GM19467 (cell line): ENCODE measurements around the gene ARL1.
"Not testable (repeated sequence)": the region's sequence is repeated elsewhere in the genome, so short reads cannot be mapped to it uniquely, and the experiment has no call there.

Experiments
- ATAC-seq: cut with Tn5 transposase; IDR thresholded peaks from one replicate; pipeline ENCODE4 v1.9.1; 2021; ENCODE audit warnings: mild to moderate bottlenecking, moderate library complexity; ENCODE audit not compliant: unreplicated experiment

The ARL1 gene

DNA sequence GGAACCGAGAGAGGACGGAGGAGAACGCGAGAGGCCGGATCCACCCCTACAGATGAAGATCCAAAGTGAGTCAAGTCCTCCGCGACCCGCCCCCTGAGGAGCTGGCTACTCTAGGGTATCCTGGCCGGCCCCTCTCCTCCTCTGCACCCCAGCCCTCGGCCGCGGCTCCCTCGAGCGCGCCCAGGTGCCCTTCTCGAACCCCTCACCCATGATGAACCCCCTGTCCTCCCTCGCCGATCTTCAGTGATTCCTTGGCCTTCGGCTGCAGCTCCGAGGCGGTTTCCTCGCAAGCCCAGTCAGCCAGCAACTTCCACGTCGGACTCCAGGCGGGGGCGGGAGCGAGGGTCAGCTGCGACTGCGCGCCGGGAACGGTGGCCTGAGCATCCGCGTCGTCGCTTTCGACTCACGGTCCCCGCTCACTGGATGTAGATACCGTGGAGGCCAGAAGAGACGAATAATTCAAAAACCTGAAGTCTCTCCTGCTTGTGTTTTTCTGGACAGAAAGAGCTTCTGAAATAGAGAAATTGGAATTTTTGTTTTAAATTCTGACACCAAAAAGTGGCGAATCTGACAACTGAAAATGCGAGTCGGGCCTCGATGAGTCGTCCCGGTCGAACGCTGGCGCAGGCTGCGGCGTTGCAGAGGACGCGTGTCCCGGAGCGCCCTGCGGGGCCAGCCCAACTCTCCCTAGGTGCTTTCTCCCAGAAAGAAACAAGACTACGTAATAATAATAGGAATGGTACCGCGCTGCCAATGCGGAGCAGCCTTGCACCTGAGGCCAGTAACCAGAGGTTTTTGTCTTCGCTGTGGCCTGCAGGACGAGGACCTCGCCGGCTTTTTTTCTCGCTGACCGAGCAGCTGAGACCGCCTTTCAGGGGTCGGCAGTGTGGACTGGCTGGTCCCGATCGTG is at the start of gene ARL1:
Gene ARL1 (minus strand): TSS at position 337 of the 910 bp plus-strand sequence. CDS start 127 bp downstream, at position 210.
- peak; percentile 83 for ATAC-seq

DNA sequence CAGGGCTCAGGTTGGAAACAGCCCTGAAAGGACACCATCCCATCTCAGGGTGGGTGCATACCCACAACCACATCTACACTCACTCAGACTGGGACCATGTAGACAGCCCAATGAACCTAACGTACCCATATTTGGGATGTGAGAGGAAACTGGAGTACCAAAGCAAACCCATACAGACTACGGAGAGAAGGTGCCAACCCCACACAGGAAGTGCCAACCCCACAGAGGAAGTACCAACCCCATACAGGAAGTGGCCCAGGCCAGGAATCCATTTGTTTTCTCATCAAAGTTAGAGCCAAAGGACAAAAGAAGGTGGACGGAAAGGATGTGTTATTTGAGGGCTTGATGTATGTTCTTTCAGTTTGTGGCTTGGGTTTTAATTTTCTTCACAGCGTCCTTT is 48.1 kb upstream of the ARL1 start:
- no peak for ATAC-seq

GRCh38 chr12:101441461-101442224 is 34.1 kb upstream of the ARL1 start:
- no peak for ATAC-seq

- no peak for ATAC-seq
Observed at GRCh38 chr12:101439236-101439635, 31.7 kb upstream of the ARL1 start.

DNA sequence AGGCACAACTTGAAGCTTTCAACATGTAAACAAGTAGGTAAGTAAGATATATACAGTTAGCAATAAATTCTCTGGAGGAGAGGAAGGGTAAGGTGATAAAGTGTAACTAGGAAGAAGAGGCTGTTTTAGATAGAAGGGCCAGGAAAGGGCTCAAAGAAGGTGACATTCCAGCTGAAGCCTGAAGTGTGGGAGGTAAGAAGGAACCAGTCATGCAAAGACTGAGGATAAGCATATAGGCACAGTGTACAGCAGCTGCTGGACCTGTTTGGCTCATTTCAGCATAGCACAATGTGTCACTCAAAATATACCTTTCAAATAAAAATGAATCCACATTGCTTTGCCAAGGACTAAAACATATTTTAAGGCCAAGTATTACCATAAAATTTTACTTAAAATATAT is 28.6 kb upstream of the ARL1 start:
- ATAC-seq = no peak

DNA sequence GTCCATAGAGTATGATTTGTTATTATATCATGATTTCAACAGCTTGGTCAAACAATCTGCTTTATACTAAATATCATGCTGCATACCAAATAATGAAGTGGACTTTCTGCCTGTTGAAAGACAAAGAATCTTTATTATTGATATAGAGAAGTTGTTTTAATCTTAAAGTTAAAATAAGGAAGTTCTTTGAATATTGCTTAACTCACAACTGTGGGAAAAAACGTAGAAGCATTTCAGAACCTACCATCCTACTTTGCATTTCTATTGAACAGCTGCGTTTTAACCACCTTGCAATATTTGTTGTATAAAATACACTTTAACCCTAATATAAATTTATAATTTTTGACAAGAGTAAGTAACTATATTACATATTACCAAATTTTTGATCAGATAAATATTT is 22.9 kb upstream of the ARL1 start:
- no peak for ATAC-seq

- ATAC-seq = no peak
Observed at GRCh38 chr12:101424620-101425019, 17.0 kb upstream of the ARL1 start.

- ATAC-seq = not testable (repeated sequence)
Observed at GRCh38 chr12:101422066-101422465, 14.5 kb upstream of the ARL1 start.

GRCh38 chr12:101415228-101415627 is 7.7 kb upstream of the ARL1 start:
- ATAC-seq = no peak

- ATAC-seq = no peak
Observed at GRCh38 chr12:101414533-101415119, 7.1 kb upstream of the ARL1 start.

DNA sequence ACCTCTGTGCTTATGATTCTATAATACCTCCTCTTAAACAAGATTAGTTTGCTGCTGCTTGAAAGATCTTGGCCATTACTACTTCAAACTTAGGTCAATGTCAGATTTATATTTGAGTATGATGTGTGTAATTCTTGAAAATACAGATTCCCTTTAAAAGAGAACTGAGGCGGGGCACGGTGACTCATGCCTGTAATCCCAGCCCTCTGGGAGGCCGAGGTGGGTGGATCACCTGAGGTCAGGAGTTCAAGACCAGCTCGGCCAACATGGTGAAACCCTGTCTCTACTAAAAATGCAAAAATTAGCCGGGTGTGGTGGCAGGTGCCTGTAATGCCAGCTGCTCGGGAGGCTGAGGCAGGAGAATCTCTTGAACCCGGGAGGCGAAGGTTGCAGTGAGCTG is 2.6 kb upstream of the ARL1 start:
- not testable (repeated sequence) for ATAC-seq

GRCh38 chr12:101407049-101407435 is 530 bp downstream of the ARL1 start:
- ATAC-seq = peak; percentile 20

DNA sequence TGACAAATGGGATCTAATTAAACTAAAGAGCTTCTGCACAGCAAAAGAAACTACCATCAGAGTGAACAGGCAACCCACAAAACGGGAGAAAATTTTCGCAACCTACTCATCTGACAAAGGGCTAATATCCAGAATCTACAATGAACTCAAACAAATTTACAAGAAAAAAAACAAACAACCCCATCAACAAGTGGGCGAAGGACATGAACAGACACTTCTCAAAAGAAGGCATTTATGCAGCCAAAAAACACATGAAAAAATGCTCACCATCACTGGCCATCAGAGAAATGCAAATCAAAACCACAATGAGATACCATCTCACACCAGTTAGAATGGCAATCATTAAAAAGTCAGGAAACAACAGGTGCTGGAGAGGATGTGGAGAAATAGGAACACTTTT is 16.4 kb downstream of the ARL1 start:
- not testable (repeated sequence) for ATAC-seq

DNA sequence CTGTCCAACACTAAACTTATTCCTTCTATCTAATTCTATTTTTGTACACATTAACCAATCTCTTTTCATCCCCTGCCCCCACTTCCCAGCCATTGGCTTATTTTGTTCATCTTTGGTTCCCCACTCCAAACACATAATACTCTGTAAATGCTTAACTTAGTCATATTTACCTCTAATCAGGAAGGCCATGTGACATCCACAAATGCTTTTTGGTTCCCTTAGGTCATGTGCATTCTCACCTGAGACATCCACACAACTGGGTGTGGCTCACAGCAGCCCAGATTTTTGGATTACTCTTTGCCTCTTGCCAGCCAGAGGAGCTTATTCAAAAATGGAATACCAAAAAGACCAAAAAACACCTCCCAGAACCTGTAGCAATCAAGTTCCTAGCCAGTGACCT is 28.4 kb downstream of the ARL1 start:
- no peak for ATAC-seq

DNA sequence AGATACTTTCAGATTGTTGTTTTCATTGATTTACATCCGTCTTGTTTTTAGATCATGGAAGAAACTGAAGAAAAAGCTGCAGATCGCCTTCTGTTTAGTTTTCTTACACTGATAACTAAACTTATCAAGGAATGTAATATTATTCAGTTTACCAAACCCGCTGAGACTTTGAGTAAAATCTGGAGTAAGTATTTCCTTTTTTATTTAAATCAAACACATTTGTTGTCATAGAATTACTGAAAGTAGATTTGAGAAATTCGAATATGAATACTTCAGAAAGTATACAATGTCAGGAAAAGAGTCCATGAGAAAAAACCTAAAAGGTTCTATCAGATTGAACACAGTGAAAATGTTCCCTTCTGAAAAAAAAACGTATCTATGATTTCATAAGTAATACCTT is 32.0 kb downstream of the ARL1 start:
- ATAC-seq = no peak

GRCh38 chr12:101372431-101372830 is 35.1 kb downstream of the ARL1 start:
- no peak for ATAC-seq

DNA sequence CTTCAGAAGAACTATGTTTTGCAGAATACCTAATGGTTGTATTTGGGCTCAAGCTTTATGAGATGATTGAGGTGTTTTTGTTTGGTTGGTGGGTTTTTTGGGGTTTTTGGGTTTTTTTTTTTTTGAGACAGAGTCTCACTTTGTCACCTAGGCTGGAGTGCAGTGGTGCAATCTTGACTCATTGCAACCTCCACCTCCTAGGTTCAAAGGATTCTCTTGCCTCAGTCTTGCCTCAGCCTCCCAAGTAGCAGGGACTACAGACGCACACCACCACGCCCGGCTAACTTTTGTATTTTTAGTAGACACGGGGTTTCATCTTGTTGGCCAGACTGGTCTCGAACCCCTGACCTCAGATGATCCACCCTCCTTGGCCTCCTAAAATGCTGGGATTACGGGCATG is 39.6 kb downstream of the ARL1 start:
- no peak for ATAC-seq

DNA sequence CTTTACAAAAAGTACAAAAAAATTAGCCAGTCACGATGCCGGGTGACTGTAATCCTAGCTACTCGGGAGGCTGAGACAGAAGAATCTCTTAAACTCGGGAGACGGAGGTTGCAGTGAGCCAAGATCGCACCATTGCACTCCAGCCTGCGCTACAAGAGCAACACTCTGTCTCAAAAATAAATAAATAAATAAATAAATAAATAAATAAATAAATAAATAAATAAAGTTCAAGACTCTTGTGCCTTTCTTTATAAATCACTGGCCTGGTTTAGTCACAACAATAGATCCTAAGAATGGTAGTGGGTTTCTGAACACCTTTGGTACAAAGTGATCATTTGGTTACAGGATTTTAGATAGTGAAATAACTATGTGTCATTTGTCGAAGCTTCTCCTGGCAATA is 46.1 kb downstream of the ARL1 start:
- no peak for ATAC-seq

GRCh38 chr12:101356794-101357193 is 50.8 kb downstream of the ARL1 start:
- no peak for ATAC-seq

- ATAC-seq = no peak
Observed at GRCh38 chr12:101351682-101352081, 55.9 kb downstream of the ARL1 start.

DNA sequence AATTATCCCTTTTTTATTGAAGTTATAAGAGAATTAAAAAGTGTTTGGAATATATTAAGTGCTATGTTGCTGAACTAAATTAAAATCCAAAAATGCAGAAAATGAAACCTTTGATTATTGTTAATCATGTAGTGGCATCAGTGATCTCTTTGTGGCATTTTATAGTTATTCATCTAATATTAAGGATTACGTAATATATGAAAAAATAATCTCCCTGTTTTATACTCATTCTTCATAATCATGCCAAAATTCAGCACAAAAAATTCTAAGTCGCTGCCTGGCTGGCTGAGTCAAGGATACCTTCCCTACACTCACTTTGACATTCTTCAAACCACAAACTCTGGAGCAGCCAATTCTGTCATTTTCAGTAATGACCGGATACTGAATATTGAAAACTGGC is 63.7 kb downstream of the ARL1 start:
- ATAC-seq = no peak
